T-helper 1 cell (primary cell): ENCODE results near the gene USE1.
A peak's percentile ranks its signal among the peaks of the same experiment; 100 is the strongest.

Experiments used
- DNase-seq, 5 donors: peaks; one replicate each; pipeline ENCODE4 v3.0.0-alpha.2; 2012 to 2020

Gene USE1

DNA sequence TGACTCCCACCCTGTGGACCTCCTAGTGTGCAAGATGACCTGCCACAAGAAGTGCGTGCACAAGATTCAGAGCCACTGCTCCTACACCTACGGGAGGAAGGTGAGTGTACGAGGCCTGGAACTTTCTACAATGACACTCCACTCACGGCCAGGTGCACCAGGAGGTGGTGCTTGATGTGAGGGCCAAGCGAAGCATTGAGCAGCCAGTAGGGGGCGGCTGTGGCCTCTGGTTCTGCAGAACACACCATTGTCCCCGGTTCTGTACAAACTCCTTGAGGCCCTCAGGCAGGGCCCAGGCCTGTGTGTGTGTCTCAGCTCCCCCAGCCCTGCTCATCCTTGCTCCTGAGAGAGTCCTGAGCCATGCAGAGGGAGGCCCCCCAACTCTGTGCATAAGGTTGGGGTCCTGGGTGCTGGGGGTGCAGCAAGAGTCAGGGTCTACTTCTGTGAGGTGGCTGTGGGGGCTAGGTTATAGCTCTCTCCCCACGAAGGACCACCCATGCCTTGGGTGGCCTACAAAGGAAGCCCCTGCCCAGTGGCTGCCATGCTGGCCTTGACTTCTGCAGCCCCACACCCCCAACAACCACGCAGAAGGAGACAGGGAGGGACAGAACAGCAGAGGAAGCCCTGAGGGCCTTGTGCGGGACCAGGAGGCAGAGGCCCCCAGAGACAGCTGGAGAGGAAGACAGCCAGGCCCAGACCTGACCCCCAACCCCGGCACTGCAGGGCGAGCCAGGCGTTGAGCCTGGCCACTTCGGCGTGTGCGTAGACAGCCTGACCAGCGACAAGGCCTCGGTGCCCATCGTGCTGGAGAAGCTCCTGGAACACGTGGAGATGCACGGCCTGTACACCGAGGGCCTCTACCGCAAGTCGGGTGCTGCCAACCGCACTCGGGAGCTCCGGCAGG lies 9.7 kb upstream of the USE1 start:
- DNase-seq: peak; percentile 31 to 59 (median 52)

DNA sequence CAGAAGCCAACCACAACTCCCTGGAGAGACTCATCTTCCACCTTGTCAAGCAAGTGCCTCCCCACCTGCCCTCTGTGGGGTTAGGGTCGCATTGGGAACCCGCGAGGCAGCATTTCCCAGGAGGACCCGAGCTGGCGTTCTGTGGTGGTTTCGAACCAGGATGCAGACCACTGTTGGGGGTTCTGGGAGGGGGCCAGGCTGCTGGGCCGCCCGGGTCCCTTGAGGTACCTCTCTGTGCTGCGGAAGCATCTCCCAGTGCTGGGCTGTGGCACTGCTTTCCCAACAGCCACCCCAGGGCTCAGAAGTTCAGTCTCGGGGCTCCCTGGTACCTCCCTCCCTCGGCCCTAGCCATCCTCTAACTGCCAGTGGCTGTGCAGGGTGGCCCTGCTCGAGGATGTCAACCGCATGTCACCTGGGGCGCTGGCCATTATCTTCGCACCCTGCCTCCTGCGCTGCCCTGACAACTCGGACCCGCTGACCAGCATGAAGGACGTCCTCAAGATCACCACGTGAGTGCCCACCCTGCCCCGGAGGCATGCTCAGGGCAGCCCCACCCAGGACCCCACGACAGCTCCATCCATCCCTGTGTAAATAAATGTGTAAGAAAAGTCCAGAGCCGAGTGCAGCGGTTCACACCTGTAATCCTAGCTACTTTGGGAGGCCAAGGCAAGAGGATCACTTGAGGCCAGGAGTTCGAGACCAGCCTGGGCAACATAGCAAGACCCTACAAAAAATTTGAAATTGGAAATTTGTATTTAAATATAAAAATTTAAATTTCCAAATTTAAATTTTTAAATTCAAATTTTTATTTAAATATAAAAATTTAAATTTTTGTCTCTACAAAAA lies 8.2 kb upstream of the USE1 start:
- no peak for DNase-seq

DNA sequence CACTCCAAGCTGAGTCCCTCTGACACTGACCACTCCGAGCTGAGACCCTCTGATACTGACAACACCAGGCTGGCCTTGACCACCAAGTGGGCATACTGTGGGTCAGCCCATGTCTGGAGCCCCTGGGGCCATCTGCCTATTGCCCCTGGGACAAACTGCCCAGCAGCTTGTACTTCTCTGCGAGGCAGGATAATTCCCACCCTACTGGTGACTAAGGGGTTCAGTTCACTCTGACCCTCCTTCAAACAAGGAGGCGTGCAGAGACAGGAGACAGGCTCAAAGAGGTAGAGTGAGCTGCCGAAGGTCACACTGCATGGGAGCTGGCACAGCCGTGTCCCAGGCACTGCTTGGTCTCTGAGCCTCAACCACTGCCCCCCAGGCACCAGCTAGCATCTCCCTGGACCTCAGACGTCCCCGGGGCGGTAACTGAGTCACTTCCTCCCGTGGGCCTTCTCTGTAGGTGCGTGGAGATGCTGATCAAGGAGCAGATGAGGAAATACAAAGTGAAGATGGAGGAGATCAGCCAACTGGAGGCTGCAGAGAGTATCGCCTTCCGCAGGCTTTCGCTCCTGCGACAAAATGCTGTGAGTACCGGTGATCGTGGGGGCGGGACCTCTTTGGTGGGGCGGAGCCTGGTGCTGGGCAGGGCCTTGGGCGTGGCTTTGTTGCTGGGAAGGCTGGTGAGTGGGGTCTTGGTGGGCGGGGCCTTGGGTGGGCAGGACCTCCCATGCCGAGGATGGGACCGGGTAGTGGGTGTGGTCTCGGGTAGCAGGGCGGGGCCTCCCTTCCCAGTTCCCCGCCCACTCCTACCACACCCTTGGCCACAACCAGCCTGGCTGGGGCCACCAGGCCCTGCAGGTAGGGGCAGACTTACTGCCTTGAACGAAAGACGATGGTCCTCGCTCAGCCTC lies 5.8 kb upstream of the USE1 start:
- DNase-seq: peak in 2 of 5 donors; percentile 30 to 40

DNA sequence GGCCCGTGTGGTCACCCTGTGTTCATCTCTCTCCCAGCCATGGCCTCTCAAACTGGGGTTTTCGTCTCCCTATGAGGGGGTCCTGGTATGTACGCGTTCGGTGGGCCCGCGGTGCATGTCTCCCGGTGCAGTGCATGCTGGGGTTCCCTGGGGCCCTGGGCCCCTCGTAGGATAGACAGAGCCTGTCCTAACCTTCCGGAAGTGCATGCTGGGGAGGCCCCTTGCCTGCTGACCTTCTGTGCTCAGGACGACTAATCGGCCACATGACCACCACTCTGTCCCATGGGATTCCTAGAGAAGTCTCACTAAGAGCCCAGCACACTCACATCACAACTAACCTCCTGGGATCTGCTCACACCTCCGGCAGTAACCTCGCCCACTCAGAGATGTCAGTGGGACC lies 4.9 kb upstream of the USE1 start:
- DNase-seq: no peak

DNA sequence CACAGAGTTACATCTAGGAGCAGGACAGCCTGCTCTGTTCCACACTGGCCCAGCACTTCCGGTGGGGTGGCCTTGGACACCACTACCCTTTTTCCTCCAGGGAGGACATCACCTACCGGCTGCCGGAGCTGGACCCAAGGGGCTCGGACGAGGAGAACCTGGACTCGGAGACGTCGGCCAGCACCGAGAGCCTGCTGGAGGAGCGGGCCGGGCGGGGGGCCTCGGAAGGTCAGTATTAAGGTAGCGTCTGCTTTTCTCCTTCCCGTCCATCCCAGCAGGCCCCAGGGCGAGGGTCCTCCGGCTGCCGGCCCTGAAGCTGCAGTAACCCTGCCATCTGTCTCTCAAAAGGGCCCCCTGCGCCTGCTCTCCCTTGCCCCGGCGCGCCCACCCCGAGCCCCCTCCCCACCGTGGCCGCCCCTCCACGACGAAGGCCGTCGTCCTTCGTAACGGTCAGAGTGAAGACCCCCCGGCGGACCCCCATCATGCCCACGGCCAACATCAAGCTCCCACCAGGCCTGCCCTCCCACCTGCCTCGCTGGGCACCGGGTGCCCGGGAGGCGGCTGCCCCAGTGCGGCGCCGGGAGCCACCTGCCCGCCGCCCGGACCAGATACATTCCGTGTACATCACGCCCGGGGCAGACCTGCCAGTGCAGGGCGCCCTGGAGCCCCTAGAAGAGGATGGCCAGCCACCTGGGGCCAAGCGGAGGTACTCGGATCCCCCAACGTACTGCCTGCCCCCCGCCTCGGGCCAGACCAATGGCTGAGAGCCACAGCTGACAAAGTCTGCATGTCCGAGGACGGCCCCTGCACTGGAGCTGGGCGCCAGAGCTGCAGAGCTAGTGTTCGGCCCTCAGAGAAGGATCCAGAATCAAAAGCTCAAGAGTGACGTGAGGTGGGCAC lies 3.4 kb upstream of the USE1 start:
- no peak for DNase-seq

DNA sequence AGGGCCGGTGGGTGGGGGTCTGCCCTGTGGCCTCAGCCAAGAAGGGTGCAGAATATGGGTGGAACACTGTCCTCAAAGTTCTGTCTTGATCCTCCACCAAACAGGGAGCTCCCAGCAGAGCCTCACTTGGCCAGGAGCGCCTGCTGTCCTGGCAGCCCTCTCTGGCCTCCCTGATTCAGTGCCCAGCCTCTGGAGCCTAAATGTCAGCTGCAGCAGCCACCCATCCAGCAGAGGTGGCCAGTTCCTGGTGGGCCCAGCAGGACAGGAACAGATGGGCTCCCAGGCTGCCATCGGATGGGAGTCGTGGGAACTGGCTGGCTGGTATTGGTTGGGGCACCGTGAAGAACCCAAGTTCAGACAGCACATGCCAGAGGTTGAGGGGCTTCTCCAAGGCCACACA lies 1.8 kb upstream of the USE1 start:
- no peak for DNase-seq

DNA sequence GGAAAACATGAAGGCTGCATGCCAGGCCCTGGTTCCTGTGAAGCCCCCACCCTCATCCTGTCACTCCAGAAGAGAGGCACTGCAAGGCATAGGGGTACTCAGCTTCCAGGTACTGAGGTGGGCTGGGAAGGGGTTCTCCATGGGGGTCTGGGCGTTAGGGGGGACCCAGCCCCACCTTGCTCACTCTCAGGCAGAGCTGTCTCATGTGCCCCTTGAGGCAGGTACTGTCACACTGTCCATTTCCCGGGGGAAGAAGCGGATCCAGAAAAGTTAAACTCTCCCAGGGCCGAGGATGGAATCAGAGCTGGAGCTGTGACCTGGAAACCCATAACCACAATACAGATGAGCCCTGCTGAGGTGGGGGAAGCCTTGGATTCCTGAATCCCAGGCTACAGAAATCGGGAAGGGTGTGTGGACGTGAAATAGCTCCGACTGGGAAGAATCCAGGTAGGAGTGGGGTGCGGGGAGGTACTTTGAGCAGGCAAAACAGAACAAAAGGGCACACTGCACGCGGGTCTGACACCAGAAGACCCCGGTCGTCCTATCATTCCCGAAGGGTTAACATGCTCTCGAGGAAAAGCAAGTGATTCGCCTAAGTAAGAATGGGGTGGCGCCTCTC lies 540 bp upstream of the USE1 start:
- no peak for DNase-seq

DNA sequence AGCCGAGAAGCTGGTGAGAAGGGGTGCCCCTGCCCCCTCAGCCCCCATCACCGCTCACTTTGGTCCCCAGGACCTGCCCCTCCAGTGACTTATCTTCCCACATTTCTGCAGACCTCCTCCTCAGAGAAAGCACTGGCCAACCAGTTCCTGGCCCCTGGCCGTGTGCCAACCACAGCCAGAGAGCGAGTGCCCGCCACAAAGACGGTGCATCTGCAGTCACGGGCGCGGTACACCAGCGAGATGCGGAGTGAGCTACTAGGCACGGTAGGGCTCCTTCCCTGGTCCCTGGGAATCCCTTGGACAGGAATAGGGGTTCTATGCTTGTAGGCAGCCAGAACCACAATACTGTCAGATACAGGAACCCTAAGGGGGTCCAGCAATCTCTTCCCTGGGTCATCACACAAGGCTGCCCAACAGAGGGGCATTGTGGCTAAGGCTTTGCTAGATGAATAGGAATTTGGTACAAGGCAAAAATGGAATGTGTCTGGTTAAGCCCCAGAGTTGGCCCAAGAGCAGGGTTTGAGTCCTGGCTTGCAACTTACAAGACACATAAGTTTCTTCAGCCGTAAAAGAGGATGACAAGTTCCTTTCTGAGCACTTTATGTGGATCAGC lies 1.0 kb downstream of the USE1 start:
- DNase-seq: no peak

DNA sequence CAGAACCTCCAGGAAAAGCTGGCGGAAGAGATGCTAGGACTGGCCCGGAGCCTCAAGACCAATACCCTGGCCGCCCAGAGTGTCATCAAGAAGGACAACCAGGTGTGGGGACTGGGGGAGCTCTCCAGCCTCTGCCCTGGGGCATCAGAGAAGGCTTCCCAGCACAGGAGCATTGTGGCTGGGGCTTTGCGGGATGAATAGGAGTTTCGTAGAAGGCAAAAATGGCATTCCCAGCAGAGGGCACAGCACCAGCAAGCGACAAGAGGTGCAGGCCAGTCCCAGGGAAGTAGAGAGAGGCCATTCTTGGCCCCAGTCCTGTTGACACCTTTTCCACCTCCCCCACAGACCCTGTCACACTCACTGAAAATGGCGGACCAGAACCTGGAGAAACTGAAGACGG lies 4.1 kb downstream of the USE1 start:
- no peak for DNase-seq

DNA sequence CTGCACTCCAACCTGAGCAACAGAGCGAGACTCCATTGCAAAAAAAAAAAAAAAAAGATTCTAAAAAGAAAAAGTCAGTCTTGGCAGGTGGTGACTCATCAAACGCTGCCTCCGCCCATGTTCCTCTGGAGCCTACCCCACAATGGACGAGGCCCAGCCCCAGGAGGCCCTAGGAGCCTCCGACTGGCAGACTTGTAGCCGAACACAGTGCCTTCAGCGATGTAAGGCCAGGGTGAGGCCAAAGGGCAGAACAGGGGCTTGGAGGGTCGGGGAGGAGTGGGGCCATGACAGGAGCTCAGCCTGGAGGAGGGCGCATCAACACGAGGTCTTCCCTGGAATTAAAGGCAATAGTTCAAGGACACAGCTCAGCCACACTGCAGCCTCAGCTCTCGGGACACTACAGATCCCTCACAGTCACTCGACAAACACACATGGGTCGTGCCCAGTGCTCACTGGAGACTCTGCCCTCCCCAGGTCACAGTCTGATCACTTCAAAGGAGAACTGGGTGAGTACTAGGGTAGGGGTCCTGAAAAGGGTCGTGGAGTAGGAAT lies 5.1 kb downstream of the USE1 start:
- no peak for DNase-seq

DNA sequence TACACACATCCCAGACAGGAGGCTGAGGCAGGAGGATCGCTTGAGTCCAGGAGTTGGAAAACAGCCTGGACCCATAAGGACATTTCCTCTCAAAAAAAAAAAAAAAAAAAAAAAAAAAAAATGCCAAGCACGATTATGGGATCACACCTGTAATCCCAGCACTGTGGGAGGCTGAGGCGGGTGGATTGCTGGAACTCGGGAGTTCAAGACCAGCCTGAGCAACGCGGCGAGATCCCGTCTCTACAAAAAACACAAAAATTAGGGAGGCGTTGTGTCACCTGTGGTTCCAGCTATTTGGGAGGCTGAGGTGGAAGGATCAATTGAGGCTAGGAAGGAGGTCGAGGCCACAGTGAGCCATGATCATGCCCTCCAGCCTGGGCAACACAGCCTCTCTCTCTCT lies 9.9 kb downstream of the USE1 start:
- no peak for DNase-seq

DNA sequence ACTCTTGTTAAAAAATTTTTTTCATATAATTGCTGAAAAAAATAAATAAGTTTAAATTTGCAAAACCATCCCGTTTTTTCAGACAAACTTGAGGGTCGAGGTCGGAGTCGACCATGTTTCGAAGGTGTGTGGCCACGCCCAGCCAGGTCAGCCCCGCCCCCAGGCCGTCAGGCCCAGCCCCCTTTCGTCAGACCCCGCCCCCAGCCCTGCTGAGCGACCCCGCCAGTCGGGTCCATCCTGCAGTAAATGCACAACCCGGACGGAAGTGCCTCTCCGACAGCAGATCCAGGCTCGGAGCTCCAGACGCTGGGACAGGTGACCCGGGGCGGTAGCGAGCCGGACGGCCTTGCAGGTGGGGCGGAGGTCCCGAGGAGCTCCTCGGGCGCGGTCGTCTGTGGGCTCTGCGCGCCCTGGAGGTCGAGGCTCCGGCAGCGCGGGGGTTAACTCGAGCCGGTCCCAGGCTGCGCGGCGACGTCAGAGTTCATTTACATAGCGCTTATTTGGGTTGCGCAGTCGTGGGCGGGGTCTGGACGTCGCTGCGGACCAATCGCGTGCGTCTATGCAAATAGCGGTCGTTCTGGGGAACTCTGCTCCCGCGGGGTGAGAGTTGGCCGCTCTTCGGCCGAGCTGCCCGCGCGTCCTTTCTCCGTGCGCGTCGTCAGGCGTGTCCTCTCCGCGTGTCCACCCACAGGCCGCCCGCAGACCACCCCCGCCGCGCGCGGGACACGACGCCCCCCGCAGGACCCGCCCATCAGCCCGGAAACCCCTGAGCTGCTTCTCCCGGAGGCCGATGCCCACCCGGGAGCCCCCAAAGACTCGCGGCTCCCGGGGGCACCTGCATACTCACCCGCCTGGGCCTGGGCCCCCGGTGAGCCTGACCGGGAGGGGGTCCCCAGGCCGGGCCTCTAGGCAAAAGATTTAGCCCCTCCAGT lies 11.1 kb downstream of the USE1 start, which contains the start of gene OCEL1:
TSS of gene OCEL1 (plus strand) at position 225 of the 932 bp plus-strand sequence. CDS start at position 247, 22 bp downstream.
- peak; percentile 93 to 98 (median 96) for DNase-seq

DNA sequence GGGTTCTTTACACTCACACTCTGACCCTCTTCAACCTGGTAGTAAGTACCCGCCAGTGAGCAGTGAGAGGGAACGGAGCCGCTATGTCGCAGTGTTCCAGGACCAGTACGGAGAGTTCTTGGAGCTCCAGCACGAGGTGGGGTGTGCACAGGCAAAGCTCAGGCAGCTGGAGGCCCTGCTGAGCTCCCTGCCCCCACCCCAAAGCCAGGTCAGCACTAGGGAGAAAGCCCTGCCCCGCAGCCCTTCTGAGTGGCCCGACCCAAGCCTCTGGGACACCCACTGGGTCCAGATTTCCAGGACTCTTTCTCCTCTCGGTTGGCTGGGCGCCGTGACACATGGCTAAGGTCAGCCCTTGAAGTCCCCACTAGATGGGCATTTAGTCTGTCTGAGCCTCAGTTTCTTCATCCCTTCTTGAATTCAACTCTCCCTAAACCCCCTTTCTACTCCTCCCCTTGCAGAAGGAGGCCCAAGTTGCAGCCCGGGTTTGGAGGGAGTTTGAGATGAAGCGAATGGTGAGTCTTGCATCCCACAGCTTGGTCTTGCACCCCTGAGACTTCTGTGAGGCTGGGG lies 12.7 kb downstream of the USE1 start:
- DNase-seq: no peak

DNA sequence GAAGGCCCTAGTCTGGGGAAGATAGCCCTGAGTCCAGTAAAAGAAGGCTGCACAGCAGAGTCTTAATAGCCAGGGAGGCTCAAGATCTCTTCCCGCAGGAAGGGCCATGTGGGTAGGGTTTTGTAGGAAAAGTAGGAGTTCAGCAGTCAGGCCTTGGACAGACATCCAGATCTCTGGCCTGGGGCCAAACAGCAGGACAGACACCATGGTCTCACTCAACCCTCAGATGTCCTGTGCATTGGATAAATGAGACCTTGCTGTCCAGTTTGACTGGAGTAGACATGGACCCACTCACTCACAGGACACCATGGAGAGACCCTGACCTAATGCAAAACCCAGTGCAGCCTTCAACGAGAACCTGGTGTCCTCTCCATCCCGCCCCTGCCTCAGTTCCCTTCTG lies 14.7 kb downstream of the USE1 start:
- DNase-seq: no peak

DNA sequence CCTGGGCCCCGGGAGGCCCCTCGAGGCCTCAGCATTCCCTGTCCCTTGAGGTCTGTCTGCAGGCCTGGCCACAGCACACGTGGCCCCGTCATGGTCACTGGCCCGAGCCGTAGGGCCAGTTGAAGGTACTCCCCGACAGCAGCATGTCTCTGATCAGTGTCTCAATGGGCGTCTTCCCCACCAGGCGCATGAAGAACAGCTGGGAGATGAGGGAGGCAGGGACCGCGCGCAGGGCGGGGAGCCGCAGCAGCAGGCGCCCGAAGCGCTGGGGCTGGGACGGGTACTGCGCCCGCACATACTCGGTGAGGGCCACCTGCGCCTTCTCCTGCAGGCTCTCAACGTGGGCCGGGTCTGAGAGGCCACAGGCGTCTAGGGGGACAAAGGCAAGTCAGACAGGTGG lies 17.1 kb downstream of the USE1 start:
- DNase-seq: no peak

DNA sequence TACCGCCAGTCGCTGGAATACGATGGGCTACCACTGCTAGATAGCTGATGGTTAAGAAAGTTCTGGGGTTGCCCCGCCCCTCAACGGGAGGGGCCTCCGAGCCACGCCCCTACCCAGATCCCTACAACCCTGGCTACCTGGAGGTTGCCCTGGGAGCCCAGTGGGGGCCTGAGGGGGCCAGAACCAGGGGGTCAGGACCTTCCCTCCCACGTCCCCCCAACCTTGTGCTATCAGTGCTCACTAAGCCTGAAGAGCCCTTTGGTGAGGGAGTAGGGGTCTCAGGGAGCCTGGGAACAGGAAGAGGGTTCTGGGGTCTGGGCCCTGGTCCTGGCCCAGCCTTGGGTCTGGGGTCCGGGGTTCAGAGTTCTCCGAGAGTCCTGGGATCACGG lies 19.7 kb downstream of the USE1 start:
- DNase-seq: peak in 3 of 5 donors; percentile 40 to 67 (median 50)

DNA sequence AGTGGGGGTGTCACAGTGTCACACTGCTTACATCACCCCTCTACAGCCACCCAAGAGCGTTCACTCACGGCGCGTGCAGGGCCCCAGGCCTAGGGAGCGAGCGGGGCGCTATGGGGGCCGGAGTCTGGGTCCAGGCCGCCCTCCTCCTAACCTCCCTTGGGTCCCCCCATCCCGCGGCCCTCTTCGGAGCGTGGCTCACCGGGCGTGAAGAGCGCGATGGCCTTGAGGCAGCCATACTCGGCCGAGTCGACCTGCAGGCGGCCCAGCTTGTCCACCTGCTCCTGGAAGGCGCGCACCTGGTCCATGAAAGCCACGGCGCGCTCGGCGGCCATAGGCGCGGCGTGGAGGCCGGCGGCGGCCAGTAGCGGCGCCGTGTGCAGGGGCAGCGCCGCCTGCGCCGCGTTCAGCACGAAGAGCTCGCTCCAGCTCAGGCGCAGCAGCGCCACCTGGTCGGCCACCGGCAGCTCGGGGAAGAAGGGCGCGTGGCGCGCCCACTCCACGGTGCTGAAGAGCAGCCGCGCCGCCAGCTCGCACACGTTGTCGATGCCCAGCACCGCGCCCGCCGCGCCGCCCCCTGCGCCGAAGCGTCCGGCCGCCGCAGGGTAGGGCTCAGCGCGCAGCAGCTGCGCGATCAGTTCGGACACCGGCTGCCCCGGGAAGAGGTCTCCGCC lies 20.3 kb downstream of the USE1 start:
- DNase-seq: peak; percentile 56 to 79 (median 66)
